ENCODE measurements around the gene CFAP92.

DNA sequence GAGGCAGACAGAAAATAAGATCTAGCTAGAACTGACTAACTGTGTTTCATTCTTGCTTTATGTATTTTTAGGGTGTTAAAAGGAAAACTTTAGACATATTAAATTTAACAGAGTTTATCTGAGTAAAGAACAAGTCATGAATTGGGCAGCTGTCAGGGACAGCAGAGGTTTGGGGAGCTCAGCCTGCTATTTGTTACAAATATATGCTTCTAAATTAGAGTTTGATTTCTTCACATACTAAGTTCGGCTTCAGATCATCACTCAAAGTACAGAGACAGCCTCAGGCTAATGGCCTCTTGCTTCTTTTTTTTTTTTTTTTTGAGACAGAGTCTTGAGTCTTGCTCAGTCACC is 29.1 kb upstream of the CFAP92 start:
- TF ChIP-seq CTCF (IDR thresholded peaks at IDR 0.05; ENCODE audit: low read length): no peak
- no peak for TF ChIP-seq EZH2 (IDR thresholded peaks at IDR 0.05; ENCODE audit: borderline replicate concordance, low read length)

All from OCI-LY1 (cell line).